K562 (cell line): ENCODE measurements around the gene SCARF1. TPM values are rescaled to one million over a fixed set of nuclear protein-coding genes. Genes with fewer than 3 reads are reported as not detected.

Experiments
- E2F3 ChIP-seq: fragments of 250-450 bp; sonication (Bioruptor Pico); IDR thresholded peaks from 2 replicates; pipeline ENCODE4 v1.4.0; 2020; ENCODE audit warnings: mild to moderate bottlenecking
- ETV6 ChIP-seq, 3 experiments: fragments of 150-350 bp in 1 of 3; sonication (generic) in 1 of 3; formaldehyde crosslinking in 1 of 3; IDR thresholded peaks; 2 replicates each; pipeline versions ENCODE4 v1.6.1 to v1.8.0; 2014 to 2022; ENCODE audit warnings: borderline replicate concordance in 2 of 3, low read depth in 2 of 3, antibody characterized with exemption in 1 of 3, low read length in 1 of 3, mild to moderate bottlenecking in 1 of 3, missing genetic modification reagents in 1 of 3
- EZH2 ChIP-seq: IDR thresholded peaks from 2 replicates; pipeline ENCODE4 v1.6.1; 2012; ENCODE audit warnings: low read depth, mild to moderate bottlenecking, inconsistent platforms, low read length, borderline replicate concordance
- HNRNPUL1 ChIP-seq: fragments of 200-400 bp; formaldehyde crosslinking; IDR thresholded peaks from 2 replicates; pipeline ENCODE4 v1.6.1; 2017; ENCODE audit warnings: low read length
- HSF4 ChIP-seq: fragments of 250-450 bp; sonication (Bioruptor Pico); IDR thresholded peaks from 2 replicates; pipeline ENCODE4 v2.1.2; 2022; ENCODE audit warnings: mild to moderate bottlenecking, moderate library complexity, borderline replicate concordance
- KDM4B ChIP-seq, 2 experiments: fragments of 450-650 bp in 1 of 2; sonication (generic) in 1 of 2; IDR thresholded peaks; 2 replicates each; pipeline ENCODE4 v1.6.1; 2016 to 2017; ENCODE audit warnings: borderline replicate concordance in 2 of 2, antibody characterized with exemption in 1 of 2, low read depth in 1 of 2, mild to moderate bottlenecking in 1 of 2
- KHSRP ChIP-seq: fragments of 450-650 bp; IDR thresholded peaks from 2 replicates; pipeline ENCODE4 v1.6.1; 2017
- MEF2A ChIP-seq: IDR thresholded peaks from 2 replicates; pipeline ENCODE4 v1.6.1; 2011; ENCODE audit warnings: low read depth, mild to moderate bottlenecking, low read length, moderate library complexity; ENCODE audit not compliant: control insufficient read depth
- PCBP2 ChIP-seq: fragments of 200-400 bp; formaldehyde crosslinking; IDR thresholded peaks from 2 replicates; pipeline ENCODE4 v1.6.1; 2018; ENCODE audit warnings: low read length, low read depth, mild to moderate bottlenecking, moderate library complexity; ENCODE audit not compliant: poor library complexity, severe bottlenecking
- POLR2B ChIP-seq: fragments of 450-650 bp; IDR thresholded peaks from 2 replicates; pipeline ENCODE4 v1.6.1; 2018; ENCODE audit warnings: low read depth; ENCODE audit not compliant: partially characterized antibody
- POLR2G ChIP-seq: fragments of 200-400 bp; formaldehyde crosslinking; IDR thresholded peaks from 2 replicates; pipeline ENCODE4 v1.6.1; 2017; ENCODE audit warnings: low read depth, mild to moderate bottlenecking, antibody characterized with exemption, low read length, moderate library complexity
- RAD51 ChIP-seq: fragments of 450-650 bp; IDR thresholded peaks from 2 replicates; pipeline ENCODE4 v1.7.1; 2016; ENCODE audit warnings: low read depth, mild to moderate bottlenecking, borderline replicate concordance
- SETDB1 ChIP-seq: IDR thresholded peaks from one replicate; pipeline ENCODE4 v1.6.1; 2012; ENCODE audit warnings: low read length, control low read depth, inconsistent platforms
- TRIM25 ChIP-seq: fragments of 450-650 bp; IDR thresholded peaks from 2 replicates; pipeline ENCODE4 v1.7.0; 2016; ENCODE audit warnings: borderline replicate concordance
- U2AF1 ChIP-seq: fragments of 200-400 bp; formaldehyde crosslinking; optimal IDR thresholded peaks from 2 replicates; pipeline ENCODE3; 2017; ENCODE audit warnings: mild to moderate bottlenecking, low read depth, low read length, moderate library complexity
- U2AF2 ChIP-seq: fragments of 200-400 bp; formaldehyde crosslinking; optimal IDR thresholded peaks from 2 replicates; pipeline ENCODE3; 2017; ENCODE audit warnings: low read depth, mild to moderate bottlenecking, low read length
- USF2 ChIP-seq: sonication (generic); formaldehyde crosslinking; IDR thresholded peaks from 2 replicates; pipeline ENCODE4 v1.5.0; 2020; ENCODE audit warnings: missing genetic modification reagents
- ZFP1 ChIP-seq: fragments of 450-650 bp; formaldehyde crosslinking; IDR thresholded peaks from 2 replicates; pipeline ENCODE4 v1.4.0; 2020; ENCODE audit warnings: mild to moderate bottlenecking, mixed read lengths
- ZKSCAN1 ChIP-seq: fragments of 150-350 bp; IDR thresholded peaks from 2 replicates; pipeline ENCODE4 v1.6.1; 2016; ENCODE audit warnings: low read depth, low read length
- ZNF518B ChIP-seq: fragments of 250-450 bp; sonication (Bioruptor Pico); IDR thresholded peaks from 2 replicates; pipeline ENCODE4 v1.5.0; 2021; ENCODE audit warnings: mild to moderate bottlenecking, moderate library complexity
- ZNF717 ChIP-seq: fragments of 250-450 bp; sonication (Bioruptor Pico); IDR thresholded peaks from 2 replicates; pipeline ENCODE4 v1.5.0; 2021
- polyA plus RNA-seq, 8 experiments: library from polyadenylated mRNA; depleted of rRNA in 4 of 8; stranded (reverse) in 5 of 8; unstranded in 3 of 8; fragments of >200 nt; fragmentation: Nextera tagmentation in 2 of 8; fragmentation: Illumina TruSeq in 1 of 8; extraction: Ambion mirVana in 2 of 8; extraction: Trizol in 1 of 8; gene quantifications; 2 replicates each; pipeline versions ENCODE4 v1.2.1 to v1.2.3, GENCODE V29; 2011 to 2014; ENCODE audit warnings: inconsistent platforms in 1 of 8, missing spikeins in 1 of 8
- total RNA-seq, 7 experiments: library from RNA; depleted of rRNA in 6 of 7; stranded (reverse); fragments of >200 nt in 6 of 7; fragmentation: Illumina TruSeq in 2 of 7; extraction: Trizol in 2 of 7; gene quantifications; 2 replicates each; pipeline versions ENCODE4 v1.2.1 to v1.2.3, GENCODE V29; 2011 to 2021; ENCODE audit warnings: low replicate concordance in 1 of 7

SCARF1 gene
- total and polyA plus RNA-seq, 9 of the 15 experiments (the other 6 are each of a cell fraction or from before 2014, with no cell fraction given): 0.04 to 2.1 (median 0.63) TPM

- TF ChIP-seq TRIM25: no peak
- no peak for TF ChIP-seq KHSRP
- no peak for TF ChIP-seq HNRNPUL1
- TF ChIP-seq ZKSCAN1: peak; percentile 25; the same call in 1 of the 2 replicates
- no peak for TF ChIP-seq MEF2A
- peak; percentile 75 for TF ChIP-seq U2AF1
- TF ChIP-seq U2AF2: no peak
- no peak for TF ChIP-seq EZH2
- no peak for TF ChIP-seq USF2 (CRISPR knock-in tag)
- TF ChIP-seq KDM4B (IDR thresholded peaks at IDR 0.05; ENCODE audit: borderline replicate concordance in 2 of 2, low read depth in 1 of 2): no peak; a peak in 1 of 4 replicates
- TF ChIP-seq ETV6 (IDR thresholded peaks at IDR 0.05; ENCODE audit: borderline replicate concordance in 1 of 2, low read depth in 2 of 2, low read length in 1 of 2): no peak
- no peak for TF ChIP-seq ETV6 (CRISPR knock-in tag; IDR thresholded peaks at IDR 0.05; ENCODE audit: borderline replicate concordance)
- TF ChIP-seq PCBP2: no peak
- TF ChIP-seq ZNF717 (CRISPR knock-in tag): no peak
- peak; percentile 88 for TF ChIP-seq POLR2G
- no peak for TF ChIP-seq E2F3 (CRISPR knock-in tag)
- TF ChIP-seq SETDB1: no peak
- peak; percentile 29 for TF ChIP-seq POLR2B
- no peak for TF ChIP-seq RAD51
- TF ChIP-seq HSF4 (CRISPR knock-in tag): no peak
- TF ChIP-seq ZNF518B (CRISPR knock-in tag): no peak
- TF ChIP-seq ZFP1 (CRISPR knock-in tag): no peak
Measured at GRCh38 chr17:1648963-1649843, 3.7 kb upstream of the SCARF1 start (continued).
